Neuronal stem cell (in vitro differentiated cells): ENCODE measurements around the gene CNST.
"Not testable (repeated sequence)": the region's sequence is repeated elsewhere in the genome, so short reads cannot be mapped to it uniquely, and the experiment has no call there.

Experiments
- DNase-seq: peaks from one replicate; pipeline ENCODE4 v3.0.0-alpha.2; 2013; ENCODE audit warnings: low spot score
- H2AFZ ChIP-seq: one replicate; pipeline ENCODE4 v1.6.1; 2013; ENCODE audit warnings: mild to moderate bottlenecking, low read length, inconsistent platforms
- H2AK5ac ChIP-seq: 2 replicates; pipeline ENCODE4 v1.6.1; 2013; ENCODE audit warnings: low read depth, mild to moderate bottlenecking, inconsistent platforms, low read length, moderate library complexity, mixed read lengths
- H2BK120ac ChIP-seq: 2 replicates; pipeline ENCODE4 v1.6.1; 2013; ENCODE audit warnings: low read depth, mild to moderate bottlenecking, inconsistent platforms, low read length, moderate library complexity, mixed read lengths
- H2BK12ac ChIP-seq: one replicate; pipeline ENCODE4 v1.6.1; 2013; ENCODE audit warnings: low read length, inconsistent platforms
- H2BK15ac ChIP-seq: 2 replicates; pipeline ENCODE4 v1.6.1; 2013; ENCODE audit warnings: mild to moderate bottlenecking, low read length, inconsistent platforms, mixed read lengths
- H2BK5ac ChIP-seq: one replicate; pipeline ENCODE4 v1.6.1; 2013; ENCODE audit warnings: inconsistent platforms, mild to moderate bottlenecking, low read length, moderate library complexity
- H3K14ac ChIP-seq: one replicate; pipeline ENCODE4 v1.6.1; 2013; ENCODE audit warnings: low read length, inconsistent platforms
- H3K18ac ChIP-seq: 2 replicates; pipeline ENCODE4 v1.6.1; 2013; ENCODE audit warnings: low read length, inconsistent platforms
- H3K23ac ChIP-seq: 2 replicates; pipeline ENCODE4 v1.6.1; 2013; ENCODE audit warnings: low read depth, mild to moderate bottlenecking, mixed read lengths, low read length, inconsistent platforms; ENCODE audit not compliant: poor library complexity
- H3K27ac ChIP-seq: replicated peaks from 3 replicates; pipeline ENCODE4 v1.5.1; 2013; ENCODE audit warnings: low read length, inconsistent platforms
- H3K27me3 ChIP-seq, 3 experiments: 2 replicates each; pipeline ENCODE4 v1.6.1; 2013; ENCODE audit warnings: low read length in 3 of 3, mild to moderate bottlenecking in 2 of 3, inconsistent platforms in 1 of 3, low read depth in 1 of 3, mixed read lengths in 1 of 3, moderate library complexity in 1 of 3; ENCODE audit not compliant: control insufficient read depth in 3 of 3, insufficient read depth in 3 of 3
- H3K36me3 ChIP-seq, 2 donors: replicated peaks in 1 of 2; 2 replicates each; pipeline ENCODE4 v1.6.1; 2013; ENCODE audit warnings: low read length in 2 of 2; ENCODE audit not compliant: control insufficient read depth in 2 of 2, insufficient read depth in 2 of 2
- H3K4ac ChIP-seq: 2 replicates; pipeline ENCODE4 v1.6.1; 2013; ENCODE audit warnings: inconsistent platforms, mild to moderate bottlenecking, low read length, moderate library complexity
- H3K4me1 ChIP-seq, 2 donors: 1 replicate in 1 of 2; 2 replicates in 1 of 2; pipeline ENCODE4 v1.6.1; 2013; ENCODE audit warnings: low read length in 2 of 2, low read depth in 1 of 2; ENCODE audit not compliant: control insufficient read depth in 2 of 2, insufficient read depth in 1 of 2
- H3K4me2 ChIP-seq: one replicate; pipeline ENCODE4 v1.6.1; 2013; ENCODE audit warnings: mild to moderate bottlenecking, low read length, inconsistent platforms; ENCODE audit not compliant: insufficient read depth, poor library complexity, severe bottlenecking
- H3K4me3 ChIP-seq, 2 donors: 2 replicates each; pipeline ENCODE4 v1.5.1; 2013; ENCODE audit warnings: low read length in 2 of 2, mild to moderate bottlenecking in 2 of 2, inconsistent platforms in 1 of 2, moderate library complexity in 1 of 2
- H3K79me1 ChIP-seq: one replicate; pipeline ENCODE4 v1.6.1; 2013; ENCODE audit warnings: low read depth, mild to moderate bottlenecking, inconsistent platforms, low read length, moderate library complexity
- H3K9ac ChIP-seq: one replicate; pipeline ENCODE4 v1.6.1; 2013; ENCODE audit warnings: mild to moderate bottlenecking, low read depth, low read length, inconsistent platforms; ENCODE audit not compliant: poor library complexity
- H3K9me3 ChIP-seq, 2 donors: replicated peaks in 1 of 2; 2 replicates each; pipeline versions ENCODE3 to v1.6.1; 2013; ENCODE audit warnings: low read length in 2 of 2, mild to moderate bottlenecking in 2 of 2, inconsistent platforms in 1 of 2, low read depth in 1 of 2, mixed read lengths in 1 of 2, moderate library complexity in 1 of 2; ENCODE audit not compliant: control insufficient read depth in 2 of 2, insufficient read depth in 1 of 2
- H4K8ac ChIP-seq: one replicate; pipeline ENCODE4 v1.6.1; 2013; ENCODE audit warnings: low read depth, mild to moderate bottlenecking, inconsistent platforms, low read length, moderate library complexity
- H4K91ac ChIP-seq: one replicate; pipeline ENCODE4 v1.6.1; 2013; ENCODE audit warnings: low read length, low read depth, mild to moderate bottlenecking, inconsistent platforms; ENCODE audit not compliant: poor library complexity
- WGBS, 2 donors: extraction: QIAGEN DNeasy Blood & Tissue Kit; methylation state at CpG; one replicate each; pipeline ENCODE4 v1.1.7; 2013; ENCODE audit warnings: missing lambda C conversion rate in 2 of 2, mixed read lengths in 1 of 2; ENCODE audit not compliant: insufficient read length in 2 of 2, insufficient replicate concordance in 1 of 2; ENCODE audit errors: extremely low coverage in 2 of 2; 5-methylcytosine and 5-hydroxymethylcytosine counted together

The CNST gene

GRCh38 chr1:246554201-246554600, 12.1 kb upstream of the CNST start:
- H3K4me3 ChIP-seq, result no peak overlapping the region
- no peak overlapping the region for H2BK15ac ChIP-seq
- H3K9ac ChIP-seq, result no peak overlapping the region
- H3K4me1 ChIP-seq, result no peaks in the 10 kb centered on the region
- H3K14ac ChIP-seq, result no peak overlapping the region
- no peak overlapping the region for H4K91ac ChIP-seq
- no peak overlapping the region for H3K27ac ChIP-seq
- H3K4me2 ChIP-seq, result no peak overlapping the region
- H3K4ac ChIP-seq, result no peak overlapping the region
- no peak overlapping the region for H2AK5ac ChIP-seq
- no peaks in the 10 kb centered on the region for H3K9me3 ChIP-seq
- H3K27me3 ChIP-seq, result no peaks in the 10 kb centered on the region
- no peak overlapping the region for H4K8ac ChIP-seq
- H3K18ac ChIP-seq, result no peak overlapping the region
- no peak for DNase-seq
- H3K23ac ChIP-seq, result no peak overlapping the region
- WGBS, 2 donors, result no CpG with 5 or more reads among the region's 16 CpGs
- H3K36me3 ChIP-seq, result peaks cover 9 to 80% of the 10 kb centered on the region in 2 donors
- no peaks in the 10 kb centered on the region for H3K79me1 ChIP-seq
- no peak overlapping the region for H2BK5ac ChIP-seq
- no peak overlapping the region for H2AFZ ChIP-seq
- H2BK120ac ChIP-seq, result no peak overlapping the region
- no peak overlapping the region for H2BK12ac ChIP-seq

GRCh38 chr1:246558041-246558440, 8.2 kb upstream of the CNST start:
- Histone ChIP-seq H4K8ac (no peak overlapping the region), H3K4me1 (no peaks in the 10 kb centered on the region), H2BK15ac (no peak overlapping the region), H2BK120ac (no peak overlapping the region), H3K18ac (no peak overlapping the region), H3K4me3 (no peak overlapping the region), H2BK12ac (no peak overlapping the region), H3K9me3 (no peaks in the 10 kb centered on the region), H3K27ac (no peak overlapping the region), H2AFZ (no peak overlapping the region), H3K9ac (no peak overlapping the region), H3K79me1 (no peaks in the 10 kb centered on the region), H3K4me2 (no peak overlapping the region), H2BK5ac (no peak overlapping the region), H3K27me3 (no peaks in the 10 kb centered on the region), H3K14ac (no peak overlapping the region), H3K4ac (no peak overlapping the region), H3K36me3 (peaks cover 5 to 73% of the 10 kb centered on the region in 2 donors), H3K23ac (no peak overlapping the region), H4K91ac (no peak overlapping the region), H2AK5ac (no peak overlapping the region)
- DNase-seq, result no peak
- WGBS, 2 donors, result no CpG with 5 or more reads among the region's 2 CpGs

GRCh38 chr1:246559310-246559709, 6.9 kb upstream of the CNST start:
- no peak overlapping the region for H3K14ac ChIP-seq
- no peak overlapping the region for H3K18ac ChIP-seq
- H3K4me2 ChIP-seq, result no peak overlapping the region
- H3K27me3 ChIP-seq, result no peaks in the 10 kb centered on the region
- H2AFZ ChIP-seq, result no peak overlapping the region
- H2BK12ac ChIP-seq, result no peak overlapping the region
- no peak overlapping the region for H2BK15ac ChIP-seq
- no CpG with 5 or more reads among the region's 4 CpGs for WGBS, 2 donors
- no peak overlapping the region for H3K4ac ChIP-seq
- no peaks in the 10 kb centered on the region for H3K4me1 ChIP-seq
- H2BK5ac ChIP-seq, result no peak overlapping the region
- no peak overlapping the region for H3K4me3 ChIP-seq
- no peak overlapping the region for H3K27ac ChIP-seq
- H3K9me3 ChIP-seq, result no peaks in the 10 kb centered on the region
- no peak overlapping the region for H2BK120ac ChIP-seq
- H3K79me1 ChIP-seq, result no peaks in the 10 kb centered on the region
- H4K91ac ChIP-seq, result no peak overlapping the region
- H3K36me3 ChIP-seq, result peaks cover 5 to 71% of the 10 kb centered on the region in 2 donors
- H3K9ac ChIP-seq, result no peak overlapping the region
- DNase-seq, result no peak
- H3K23ac ChIP-seq, result no peak overlapping the region
- H4K8ac ChIP-seq, result no peak overlapping the region
- H2AK5ac ChIP-seq, result no peak overlapping the region

- H3K9me3 ChIP-seq, H2BK12ac ChIP-seq, H3K23ac ChIP-seq, H2AFZ ChIP-seq, H2AK5ac ChIP-seq, H2BK15ac ChIP-seq, H4K8ac ChIP-seq, H3K27ac ChIP-seq, H3K9ac ChIP-seq, H3K4ac ChIP-seq, H4K91ac ChIP-seq, H3K79me1 ChIP-seq, H3K4me3 ChIP-seq, DNase-seq, H2BK5ac ChIP-seq, H3K4me1 ChIP-seq, H3K18ac ChIP-seq, H2BK120ac ChIP-seq, H3K4me2 ChIP-seq, H3K27me3 ChIP-seq, H3K14ac ChIP-seq: not testable (repeated sequence)
- WGBS, 2 donors, result no CpG with 5 or more reads among the region's 10 CpGs
- H3K36me3 ChIP-seq, result peaks cover 2 to 58% of the 10 kb centered on the region in 2 donors
Measured at GRCh38 chr1:246560833-246561232, 5.4 kb upstream of the CNST start.
